GM10266 (cell line): Measurements from ENCODE around the gene SLC52A3.
A peak's percentile ranks its signal among the peaks of the same experiment; 100 is the strongest.

Source experiments
- DNase-seq: peaks from one replicate; pipeline ENCODE4 v3.0.0; 2012; ENCODE audit errors: extremely low spot score
- TF ChIP-seq, protein P1 (sequence below): IDR thresholded peaks from 2 replicates; pipeline ENCODE4 v1.5.1; 2012; ENCODE audit warnings: mild to moderate bottlenecking, low read depth; ENCODE audit not compliant: control insufficient read depth, insufficient read depth; ENCODE audit errors: missing control alignments

SLC52A3 gene

DNA sequence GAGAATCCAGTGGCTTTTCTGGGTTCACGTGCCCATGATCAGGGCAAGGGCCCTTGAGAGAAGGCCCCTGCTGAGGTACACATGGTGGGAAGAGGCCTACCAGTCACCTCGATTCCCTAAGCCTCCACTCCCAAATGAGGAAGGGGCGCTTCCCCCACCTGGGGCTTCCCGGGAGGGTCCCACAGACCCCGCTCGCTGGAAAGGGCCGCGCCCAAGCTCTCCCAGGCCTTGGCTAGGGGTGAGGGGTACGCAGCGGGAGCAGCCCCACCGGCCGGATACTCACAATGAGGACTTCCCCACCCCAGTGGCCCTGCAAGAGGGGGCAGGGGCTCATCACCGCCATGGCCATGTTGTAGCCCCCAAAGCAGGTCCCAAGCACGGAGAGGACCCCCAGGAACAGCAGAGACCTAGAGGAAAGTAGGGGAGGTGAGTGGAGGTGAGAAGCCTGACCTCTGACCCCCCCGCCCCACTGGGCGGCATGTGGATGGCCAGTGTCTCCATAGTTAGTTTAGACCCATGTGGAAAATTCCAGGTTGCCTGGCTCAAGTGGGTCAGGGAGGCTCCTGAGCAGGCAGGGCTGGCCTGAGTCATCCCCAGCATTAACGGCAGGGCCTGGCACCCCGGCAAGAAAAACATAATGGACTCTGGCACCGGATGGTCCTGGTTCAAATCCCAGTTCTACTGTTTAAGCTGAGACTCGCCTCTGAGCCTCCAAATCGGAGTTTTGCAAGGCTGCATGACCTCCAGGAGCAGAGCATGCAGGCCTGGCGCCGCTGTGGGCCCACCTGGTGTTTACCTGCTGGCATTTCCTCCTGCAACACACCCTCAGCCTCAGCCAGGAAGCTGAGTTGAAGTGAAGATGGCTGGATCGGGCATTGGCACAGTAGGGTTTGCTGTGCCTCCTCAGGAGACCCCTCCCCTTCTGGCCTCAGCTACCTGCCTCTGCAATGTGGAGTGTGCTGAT is 6.6 kb downstream of the SLC52A3 start:
- TF ChIP-seq, protein P1, sequence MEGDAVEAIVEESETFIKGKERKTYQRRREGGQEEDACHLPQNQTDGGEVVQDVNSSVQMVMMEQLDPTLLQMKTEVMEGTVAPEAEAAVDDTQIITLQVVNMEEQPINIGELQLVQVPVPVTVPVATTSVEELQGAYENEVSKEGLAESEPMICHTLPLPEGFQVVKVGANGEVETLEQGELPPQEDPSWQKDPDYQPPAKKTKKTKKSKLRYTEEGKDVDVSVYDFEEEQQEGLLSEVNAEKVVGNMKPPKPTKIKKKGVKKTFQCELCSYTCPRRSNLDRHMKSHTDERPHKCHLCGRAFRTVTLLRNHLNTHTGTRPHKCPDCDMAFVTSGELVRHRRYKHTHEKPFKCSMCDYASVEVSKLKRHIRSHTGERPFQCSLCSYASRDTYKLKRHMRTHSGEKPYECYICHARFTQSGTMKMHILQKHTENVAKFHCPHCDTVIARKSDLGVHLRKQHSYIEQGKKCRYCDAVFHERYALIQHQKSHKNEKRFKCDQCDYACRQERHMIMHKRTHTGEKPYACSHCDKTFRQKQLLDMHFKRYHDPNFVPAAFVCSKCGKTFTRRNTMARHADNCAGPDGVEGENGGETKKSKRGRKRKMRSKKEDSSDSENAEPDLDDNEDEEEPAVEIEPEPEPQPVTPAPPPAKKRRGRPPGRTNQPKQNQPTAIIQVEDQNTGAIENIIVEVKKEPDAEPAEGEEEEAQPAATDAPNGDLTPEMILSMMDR = no peak
- no peak for DNase-seq

DNA sequence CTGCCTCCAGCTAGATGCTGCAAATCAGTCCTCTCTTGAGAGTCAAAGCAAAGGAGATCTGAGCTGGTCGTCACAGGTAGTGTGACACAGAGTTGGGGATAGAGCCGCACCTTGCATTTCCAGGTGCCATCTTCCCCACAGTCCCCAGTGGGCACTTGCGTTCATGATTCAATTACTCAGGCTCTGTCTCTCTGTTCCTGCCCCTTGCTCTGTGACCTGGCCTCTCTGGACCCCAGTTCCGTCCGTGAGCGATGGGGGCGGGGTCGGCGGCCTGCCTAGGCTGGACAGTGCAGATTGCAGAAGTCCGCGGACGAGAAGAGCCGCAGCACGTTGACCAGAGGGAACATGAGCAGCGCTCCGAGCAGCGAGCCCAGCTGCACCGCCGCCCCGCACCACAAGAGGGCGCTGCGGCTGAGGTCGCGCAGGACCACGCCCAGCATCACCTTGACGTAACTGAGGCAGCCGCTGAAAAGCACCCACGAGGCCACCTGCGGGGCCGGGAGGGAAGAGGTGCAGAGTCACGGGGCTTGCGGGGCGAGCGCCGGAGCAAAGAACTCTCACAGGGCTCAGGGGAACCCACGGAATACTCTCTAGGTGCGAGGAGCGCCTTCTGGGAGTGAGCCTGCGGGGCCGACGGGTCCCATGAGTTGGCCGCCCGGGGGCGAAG is 7.4 kb downstream of the SLC52A3 start:
- peak; percentile 65 for DNase-seq

DNA sequence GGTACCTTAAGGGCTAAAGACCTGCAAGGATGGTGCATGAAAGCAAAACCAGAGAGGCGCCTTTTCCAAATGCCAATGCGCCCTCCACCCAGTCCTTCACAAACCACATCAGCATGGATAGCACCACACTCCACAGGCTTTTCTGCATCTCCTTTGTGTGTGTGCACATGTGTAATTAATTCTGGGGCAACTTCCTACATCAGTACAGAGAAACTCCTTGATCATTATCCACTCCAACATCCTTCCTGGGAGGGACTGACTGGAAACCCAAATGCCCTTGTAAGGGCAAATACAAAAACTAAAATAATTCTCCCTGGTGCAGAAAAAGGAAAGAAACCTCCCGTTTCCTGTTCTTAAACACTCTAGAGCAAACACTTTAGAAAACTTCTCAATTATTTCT is 10.8 kb downstream of the SLC52A3 start:
- TF ChIP-seq, protein P1 = no peak
- DNase-seq = no peak

More for the DNA sequence above, 7.4 kb downstream of the SLC52A3 start:
- TF ChIP-seq, protein P1 = peak; percentile 79

DNA sequence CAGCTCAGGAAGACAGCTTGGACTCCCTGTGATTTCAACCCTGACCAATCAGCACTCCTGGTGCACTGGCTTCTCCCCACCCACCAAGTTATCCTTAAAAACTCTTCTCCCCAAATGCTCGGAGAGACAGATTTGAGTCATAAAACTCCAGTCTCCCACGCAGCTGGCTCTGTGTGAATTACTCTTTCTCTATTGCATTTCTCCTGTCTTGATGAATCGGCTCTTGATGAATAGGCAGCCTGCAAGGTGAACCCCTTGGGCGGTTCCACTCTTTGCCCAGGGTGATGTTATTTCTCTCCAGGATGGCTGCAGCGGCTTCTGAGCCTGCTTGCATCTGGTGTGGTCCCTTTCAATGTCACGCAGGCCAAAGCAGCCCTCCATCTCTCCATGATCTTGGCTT is 12.4 kb downstream of the SLC52A3 start:
- DNase-seq = no peak
- TF ChIP-seq, protein P1 = no peak

DNA sequence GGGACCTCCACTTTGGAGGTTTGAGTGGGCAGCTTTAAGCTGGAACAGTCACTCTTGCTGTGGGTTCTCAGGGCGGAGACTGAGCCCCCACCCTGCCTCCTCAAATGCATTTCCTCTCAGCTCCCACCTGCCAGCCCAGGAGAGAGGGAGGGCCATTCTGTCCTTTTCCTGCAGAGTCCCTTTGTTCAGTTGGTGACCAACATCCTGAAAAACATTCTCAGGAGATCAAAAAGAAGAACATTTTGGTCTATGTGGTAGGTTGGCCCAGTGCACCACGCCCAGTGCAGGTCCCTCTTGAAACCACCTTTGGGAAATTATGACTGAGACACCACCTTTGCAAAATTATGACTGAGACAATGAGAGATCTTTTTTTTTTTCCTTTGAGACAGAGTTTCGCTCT is 13.4 kb downstream of the SLC52A3 start:
- TF ChIP-seq, protein P1 = no peak
- DNase-seq = no peak

DNA sequence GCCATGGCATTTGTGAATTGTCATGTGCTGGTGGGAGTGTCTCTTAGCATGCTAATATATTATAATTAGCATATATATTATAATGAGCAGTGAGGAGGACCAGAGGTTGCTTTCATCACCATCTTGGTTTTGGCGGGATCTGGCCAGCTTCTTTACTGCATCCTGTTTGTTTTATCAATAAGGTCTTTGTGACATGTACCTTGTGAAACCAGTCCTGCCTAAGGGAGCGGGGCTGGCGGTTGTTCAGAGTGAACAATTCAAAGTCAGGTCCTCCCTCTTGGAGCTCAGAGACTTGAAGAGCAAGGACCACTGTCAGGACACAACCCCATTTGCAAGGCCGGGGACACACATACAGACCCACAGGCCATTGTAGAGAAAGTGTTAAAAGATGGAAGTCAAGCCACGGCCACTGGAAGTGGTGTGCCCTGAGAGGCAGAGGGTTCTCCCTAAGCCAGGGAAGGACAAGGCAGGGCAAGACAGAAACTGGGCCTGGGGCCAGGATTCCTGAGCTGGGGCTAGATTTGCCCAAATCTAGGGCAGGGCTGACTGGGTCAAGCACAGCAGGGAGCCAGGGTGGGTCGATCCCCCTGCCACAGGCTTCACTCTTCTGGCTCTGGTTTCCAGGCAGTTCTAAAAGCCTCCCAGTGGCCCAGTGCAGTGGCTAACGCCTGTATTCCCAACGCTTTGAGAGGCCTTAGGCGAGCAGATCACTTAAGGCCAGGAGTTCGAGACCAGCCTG is 14.2 kb downstream of the SLC52A3 start:
- no peak for DNase-seq
- TF ChIP-seq, protein P1 = no peak
